GM18526 (cell line): ENCODE measurements around the gene LRRC47.

Experiments used
- POLR2A ChIP-seq: IDR thresholded peaks from 3 replicates; pipeline ENCODE4 v1.6.1; 2011; ENCODE audit not compliant: insufficient read length; ENCODE audit errors: extremely low read depth

The LRRC47 gene

DNA sequence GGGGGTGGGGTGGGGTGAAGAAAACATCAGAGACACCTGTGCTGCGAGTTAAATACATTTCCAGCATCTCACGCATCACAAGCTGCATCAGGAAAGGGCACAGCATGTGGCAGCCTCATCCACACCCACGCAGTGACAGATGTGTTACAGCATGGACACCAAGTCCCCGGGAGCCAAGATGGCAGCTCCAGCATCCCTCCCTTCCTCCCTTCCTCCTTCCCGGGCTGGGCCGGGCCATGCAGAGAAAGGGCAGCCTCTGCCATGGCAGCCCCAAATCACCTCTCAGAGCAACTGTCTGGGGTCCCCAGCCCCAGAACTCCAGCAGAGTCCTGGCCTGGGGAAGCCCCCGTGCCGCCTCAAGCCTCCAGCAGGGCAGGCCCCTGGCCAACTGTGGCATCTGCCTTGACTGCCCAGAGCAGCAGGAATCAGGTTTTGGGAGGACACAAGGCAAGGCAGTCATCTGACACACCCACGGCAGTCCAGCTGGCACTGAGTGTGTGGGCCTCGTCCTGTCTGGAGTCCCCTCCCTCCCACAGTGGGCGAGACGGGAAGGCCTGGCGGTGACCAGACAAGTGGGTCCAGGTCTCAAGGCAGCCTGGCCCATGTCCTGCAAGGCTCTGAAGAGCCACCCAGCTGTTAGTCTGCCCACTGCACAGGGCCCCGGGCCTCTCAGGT lies 17.6 kb downstream of the LRRC47 start:
- TF ChIP-seq POLR2A = no peak

DNA sequence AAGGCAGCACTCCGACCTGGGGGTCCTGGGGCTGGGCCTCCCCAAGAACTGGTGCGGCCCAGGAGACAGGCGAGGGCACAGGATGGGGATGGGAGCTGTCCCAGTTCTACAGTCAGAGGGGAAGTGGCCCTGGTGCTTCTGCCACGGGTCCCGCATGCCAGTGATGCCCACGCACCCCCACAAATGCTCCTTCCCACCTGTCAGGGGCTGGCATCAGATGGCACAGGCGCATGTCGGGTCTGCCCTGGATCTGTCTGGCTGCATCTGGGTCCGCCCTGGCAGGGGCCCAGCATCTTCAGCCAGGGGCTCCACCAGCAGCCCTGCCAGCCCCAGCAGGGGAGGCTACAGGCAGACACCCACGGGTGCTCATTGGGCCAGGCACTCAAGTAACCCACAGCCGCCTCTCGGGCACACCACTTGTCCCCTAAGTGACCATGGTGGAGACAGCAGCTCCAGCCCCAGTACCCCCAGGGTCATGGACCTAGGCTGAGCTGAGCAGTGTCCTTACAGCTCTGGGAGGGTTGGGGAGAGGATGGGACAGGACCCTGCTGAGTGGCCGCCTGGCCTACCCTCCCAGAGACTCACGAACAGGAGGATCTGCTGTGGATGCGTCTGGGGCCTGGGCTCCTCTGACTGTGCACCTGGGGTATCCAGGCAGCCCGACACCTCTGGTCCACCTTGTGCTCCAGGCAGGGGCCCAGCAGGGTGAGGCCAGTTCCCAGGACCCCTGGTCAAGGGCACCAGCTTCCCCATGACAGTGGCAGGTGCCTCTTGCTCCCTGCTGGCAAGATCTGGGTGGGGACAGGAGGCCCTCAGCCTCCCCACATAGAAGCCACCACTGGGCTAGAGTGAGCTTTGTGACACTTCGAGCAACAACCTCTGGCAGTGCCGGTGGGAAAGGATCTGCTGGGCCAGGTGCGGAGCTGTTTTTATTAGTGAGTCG lies 18.4 kb downstream of the LRRC47 start:
- TF ChIP-seq POLR2A = no peak

DNA sequence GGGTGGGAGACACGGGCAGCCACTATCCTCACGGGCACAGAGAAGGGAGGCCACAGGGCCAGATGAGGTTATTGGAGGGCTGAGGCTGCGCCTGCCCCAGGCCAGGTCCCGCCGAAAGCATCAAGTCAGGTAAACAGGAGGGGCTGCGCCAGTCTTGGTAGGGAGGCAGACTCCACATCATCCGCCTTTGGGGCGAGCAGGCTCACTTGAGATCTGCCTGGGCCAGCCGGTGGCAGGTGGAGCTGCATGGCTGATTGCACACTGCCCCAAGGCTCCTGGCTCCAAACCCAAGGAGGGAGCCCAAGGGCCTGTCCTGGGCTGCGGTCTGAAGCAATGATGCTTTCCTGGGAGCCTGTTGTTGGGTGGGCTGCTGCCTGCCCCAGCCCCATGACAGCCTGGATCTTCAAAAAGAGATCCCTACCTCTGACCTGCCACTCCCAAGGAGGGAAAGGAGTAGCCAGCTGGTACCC lies 19.2 kb downstream of the LRRC47 start:
- TF ChIP-seq POLR2A = no peak

DNA sequence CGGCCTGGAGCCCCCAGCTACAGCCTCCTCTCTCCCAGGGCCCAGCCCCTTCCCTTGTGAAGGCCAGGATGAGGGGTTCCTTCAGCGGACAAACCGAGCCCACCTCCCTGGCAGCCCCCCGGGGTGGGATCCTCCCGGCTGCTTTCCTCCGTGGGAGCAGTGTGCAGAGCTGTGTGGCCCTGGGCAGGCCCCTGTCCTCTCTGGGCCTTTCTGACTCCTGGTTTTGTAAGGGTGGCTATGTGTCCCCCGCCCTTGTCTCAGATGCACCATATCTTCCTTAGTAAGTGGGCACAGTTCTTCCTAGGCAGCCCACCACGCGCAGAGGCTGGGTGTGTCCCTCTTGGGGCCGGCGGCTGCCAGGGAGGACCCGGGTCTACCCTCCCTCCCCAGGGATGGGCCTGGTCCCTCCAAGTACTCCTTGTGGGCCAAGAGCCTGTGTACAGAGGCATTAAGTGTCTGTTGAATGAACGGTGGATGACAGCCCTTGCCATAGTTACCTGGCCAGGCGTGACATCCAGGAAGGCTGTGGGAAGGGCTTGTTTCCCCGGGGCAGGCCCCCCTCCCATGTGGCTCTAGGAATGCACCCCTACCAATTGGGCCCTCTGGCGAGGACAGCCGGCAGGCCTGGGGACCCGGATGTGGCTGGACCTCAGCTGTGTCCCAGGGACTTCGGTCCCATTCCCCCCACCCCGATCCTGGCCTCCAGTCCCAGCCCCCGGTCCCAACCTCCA lies 19.9 kb downstream of the LRRC47 start:
- TF ChIP-seq POLR2A = no peak

DNA sequence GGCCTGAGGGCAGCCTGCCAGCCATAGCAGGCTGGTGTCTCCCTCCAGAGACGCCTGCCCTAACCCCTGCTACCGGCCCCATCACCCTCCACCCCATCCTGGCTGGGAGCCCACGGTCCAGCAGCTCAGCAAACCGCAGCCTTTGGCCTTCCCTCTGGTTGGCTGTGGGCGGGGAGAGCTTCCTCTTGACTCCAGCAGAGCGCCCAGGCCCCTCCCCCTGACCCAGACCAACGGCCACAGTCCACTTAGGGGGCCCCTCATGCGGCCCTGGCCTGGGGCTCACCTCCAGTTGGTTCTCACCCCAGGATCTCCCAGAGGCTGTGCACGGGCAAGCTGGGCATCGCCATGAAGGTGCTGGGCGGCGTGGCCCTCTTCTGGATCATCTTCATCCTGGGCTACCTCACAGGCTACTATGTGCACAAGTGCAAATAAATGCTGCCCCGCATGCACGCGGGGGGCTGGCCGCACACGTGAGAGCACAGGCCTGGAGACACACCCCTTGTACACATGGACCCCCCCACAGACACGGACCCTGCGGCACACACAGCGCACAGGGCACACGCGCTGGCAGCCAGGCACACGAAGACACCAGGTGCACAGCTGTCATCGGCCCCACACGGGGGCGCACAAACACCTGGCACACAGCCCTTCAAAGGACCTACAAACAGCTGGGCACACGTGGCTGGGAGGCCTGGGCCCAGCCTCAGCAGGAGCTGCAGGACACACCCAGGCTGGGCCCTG lies 20.6 kb downstream of the LRRC47 start:
- TF ChIP-seq POLR2A = no peak

DNA sequence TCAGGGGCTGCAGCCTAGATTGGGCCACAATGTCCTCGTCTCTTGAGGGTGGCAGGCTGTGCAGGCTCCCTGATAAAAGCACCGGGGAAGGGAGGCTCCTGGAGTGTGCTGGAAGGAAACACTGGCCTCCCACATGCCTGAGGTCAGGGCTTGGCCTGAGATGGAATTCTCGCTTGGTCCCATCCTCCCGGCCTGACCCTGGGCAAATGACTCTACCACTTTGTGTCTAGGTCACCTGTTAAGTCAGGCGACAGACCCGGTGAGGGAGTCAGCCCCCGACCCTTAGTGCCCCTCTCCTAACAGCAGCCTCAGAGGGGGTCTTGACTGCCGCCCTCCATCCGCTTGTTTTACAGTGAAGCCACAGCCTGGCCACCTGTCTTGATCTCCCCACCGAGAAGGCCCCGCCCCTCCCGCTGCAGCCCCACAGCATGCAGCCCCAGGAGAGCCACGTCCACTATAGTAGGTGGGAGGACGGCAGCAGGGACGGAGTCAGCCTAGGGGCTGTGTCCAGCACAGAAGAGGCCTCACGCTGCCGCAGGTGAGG lies 21.3 kb downstream of the LRRC47 start:
- TF ChIP-seq POLR2A = no peak

DNA sequence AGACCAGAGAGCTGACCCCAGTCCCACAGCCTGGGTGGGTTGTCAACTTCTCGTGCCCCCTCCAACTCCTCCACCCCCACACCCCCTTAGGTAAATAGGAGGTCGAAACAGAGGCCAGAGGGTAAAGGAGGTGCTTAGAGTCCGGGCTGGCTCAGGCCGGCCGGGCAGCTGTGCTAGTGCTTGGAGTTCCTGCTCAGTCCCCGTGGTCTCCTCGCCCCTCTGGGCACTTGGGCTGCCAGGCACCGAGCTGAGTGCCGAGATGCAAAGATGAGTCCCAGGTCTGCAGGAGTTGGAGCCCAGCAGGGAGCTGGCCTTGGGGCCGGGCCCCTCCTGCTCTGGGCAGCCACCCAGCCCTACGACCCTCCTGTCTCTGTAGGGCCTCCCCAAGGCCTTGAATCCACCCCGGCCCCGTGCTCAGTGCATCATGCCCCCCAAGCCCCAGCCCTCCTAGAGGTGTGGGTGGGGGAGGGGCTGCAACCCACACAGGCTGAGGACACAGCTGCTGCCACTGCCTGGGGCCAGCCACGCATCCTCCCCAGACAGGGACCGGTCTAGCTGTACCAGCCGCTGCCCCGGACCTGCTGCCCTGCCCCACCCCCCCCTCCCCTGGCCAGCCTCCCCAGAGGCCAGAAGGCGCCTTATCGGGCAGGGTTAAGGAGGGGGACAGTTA lies 21.9 kb downstream of the LRRC47 start:
- TF ChIP-seq POLR2A = no peak

DNA sequence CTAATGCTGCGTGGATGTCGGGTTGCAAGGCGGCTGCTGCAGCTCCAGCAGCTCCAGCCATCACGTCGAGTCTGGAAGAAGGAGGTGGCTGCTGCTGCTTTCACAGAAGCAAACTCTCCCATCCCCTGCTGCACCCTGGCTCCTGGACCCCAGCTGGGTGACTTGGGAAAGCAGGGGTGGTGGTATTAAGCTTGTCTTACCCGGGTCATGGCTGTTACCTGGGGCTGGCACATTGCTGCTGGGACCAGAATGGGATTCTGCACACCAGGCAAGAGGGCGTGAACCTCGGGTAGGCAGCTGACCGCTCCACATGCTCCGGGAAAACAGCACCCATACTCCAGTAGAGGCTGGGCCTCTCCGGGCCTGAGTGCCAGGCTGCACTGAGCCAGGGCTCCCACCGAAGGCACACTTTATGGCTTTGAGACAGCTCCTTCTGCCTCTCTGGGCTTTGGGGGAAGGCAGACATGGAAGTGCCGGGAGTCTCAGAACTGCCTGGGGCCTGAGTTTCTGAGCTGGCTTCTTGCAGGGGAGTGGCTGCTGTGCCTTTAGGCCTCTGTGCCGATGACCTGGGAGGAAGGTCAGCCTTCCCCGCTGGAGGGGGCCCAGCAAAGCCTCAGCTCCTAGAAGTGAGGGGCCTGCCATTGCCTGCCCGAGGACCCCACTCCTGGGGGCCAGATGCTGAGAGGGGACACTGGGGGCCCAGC lies 22.6 kb downstream of the LRRC47 start:
- no peak for TF ChIP-seq POLR2A

DNA sequence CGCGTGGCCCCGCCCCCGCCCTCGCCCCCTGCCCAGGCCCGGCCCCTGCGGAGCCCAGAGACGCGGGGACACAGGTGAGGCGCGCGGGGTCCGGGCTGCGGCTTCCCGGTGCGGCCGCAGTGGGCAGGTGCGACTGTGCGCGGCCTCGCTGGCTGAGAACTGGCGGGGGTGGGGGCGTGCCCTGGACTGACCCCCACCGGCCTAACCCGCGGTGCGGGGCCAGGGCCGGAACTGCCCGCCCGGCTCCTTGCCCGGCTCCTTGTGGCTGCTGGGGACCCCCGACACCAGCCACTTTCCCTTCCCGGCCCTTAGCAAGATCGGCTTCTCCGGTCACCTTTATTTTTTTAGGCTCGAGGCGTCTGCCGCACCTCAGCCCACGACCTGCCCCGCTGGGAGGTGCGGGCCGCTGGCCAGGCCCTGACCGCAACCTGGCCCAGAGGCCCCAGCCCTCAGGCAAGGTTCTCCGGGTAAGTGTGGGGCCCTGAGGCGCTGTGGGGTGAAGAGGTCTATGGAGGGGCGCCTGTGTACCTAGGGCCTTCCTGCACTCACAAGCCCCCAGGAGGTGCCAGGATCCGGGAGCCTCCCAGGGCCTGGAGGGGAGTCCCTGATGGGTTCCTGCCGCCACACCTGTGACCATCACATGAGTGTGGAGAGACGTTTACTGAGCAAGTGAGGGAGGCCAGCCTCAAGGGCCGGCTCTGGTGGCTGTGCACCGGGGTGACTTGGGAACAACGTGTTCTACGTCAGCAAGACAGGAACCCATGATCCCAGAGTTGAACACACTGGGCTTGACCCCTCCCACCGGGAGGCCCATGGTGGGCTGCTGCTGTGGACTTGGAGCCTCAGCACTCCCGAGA lies 23.4 kb downstream of the LRRC47 start, which contains the start of gene SMIM1:
TSS of gene SMIM1 (plus strand) at position 35 of the 857 bp plus-strand sequence. CDS start 2,625 bp downstream, outside the sequence.
- no peak for TF ChIP-seq POLR2A

DNA sequence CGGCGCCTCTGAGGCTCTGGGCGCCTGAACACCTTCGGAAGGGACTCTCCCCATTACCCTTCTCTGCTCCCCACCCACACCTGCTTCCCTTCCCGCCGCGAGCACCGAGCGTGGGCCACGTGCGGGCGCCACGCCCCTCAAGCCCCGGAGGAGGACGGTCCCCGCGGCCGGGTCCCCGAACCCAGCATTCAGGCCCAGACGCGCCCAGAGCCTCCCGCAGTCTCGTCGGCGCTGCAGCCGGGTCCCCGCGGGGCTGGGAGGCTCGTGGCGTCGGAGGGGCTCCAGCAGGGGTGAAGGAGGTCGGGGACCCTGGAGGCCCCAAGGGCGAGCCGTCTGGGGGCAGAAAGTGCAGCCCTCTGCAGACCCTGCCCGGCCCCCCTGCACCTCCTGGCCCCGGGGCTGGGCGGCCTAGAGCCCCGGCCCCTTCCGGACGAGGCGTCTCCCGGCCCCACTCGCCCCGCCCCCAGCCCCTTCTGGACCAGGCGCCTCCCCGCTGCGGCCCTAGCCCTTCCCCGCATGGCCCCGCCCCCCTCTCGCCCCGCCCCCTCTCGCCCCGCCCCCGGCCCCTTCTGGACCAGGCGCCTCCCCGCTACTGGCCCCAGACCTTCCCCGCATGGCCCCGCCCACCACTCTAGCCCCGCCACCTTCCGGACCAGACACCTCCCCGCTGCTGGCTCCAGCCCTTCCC lies 24.1 kb downstream of the LRRC47 start:
- peak; percentile 56 for TF ChIP-seq POLR2A

DNA sequence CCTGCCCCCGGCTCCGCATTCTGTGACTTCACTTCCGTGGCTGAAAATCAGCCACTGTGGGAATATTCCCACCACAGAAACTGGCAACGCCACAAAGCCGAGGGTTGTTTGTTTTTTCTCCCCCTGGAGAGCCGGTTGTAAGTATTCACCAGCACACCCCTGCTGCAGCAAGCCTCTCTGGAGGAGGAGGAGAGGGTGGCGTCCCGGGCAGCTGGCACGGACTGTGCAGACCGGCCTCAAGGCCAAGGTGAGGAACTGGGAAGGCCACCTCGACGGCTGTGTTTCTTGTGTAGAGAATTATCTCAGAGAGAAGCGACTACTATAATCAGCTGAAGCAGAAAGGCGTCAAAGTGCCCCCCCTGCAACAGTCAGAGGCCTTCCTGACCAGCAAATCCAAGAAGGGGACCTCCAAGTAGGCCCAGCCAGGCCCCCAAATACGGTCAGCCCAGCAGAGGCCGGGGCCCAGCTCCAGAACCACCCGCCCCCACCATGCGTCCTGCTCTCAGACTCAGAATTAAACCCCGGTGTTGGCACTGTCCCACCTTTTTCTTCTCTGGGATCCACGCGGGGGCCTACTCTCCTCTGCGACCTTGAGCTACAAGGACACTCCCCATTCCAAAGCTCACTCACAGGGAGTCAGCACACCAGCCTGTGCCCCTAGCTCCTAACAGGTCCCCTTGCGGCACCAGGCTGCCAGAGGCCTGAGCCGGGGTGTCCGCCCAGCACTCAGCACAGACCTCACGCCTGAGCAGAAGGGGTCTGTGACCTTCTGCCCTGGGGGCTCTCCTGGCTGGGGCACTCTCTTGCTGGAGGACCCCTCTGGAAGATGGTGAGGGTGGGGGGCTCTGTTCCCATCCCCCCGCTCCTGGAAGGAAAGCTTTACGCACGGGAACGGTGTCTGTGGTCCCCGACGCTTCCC lies 24.9 kb downstream of the LRRC47 start:
- no peak for TF ChIP-seq POLR2A
